22Rv1 (cell line): Measurements from ENCODE around the gene PTPRM.

Source experiments
- H3K27ac ChIP-seq: fragments of 450-650 bp; 2 replicates; pipeline ENCODE4 v1.5.1; 2017
- CTCF ChIP-seq: fragments of 450-650 bp; IDR thresholded peaks from 2 replicates; pipeline ENCODE4 v1.5.1; 2017; ENCODE audit warnings: mild to moderate bottlenecking
- ZFX ChIP-seq: fragments of 450-650 bp; IDR thresholded peaks from 2 replicates; pipeline ENCODE4 v1.6.1; 2017; ENCODE audit warnings: antibody characterized with exemption, borderline replicate concordance

Gene PTPRM

GRCh38 chr18:8175501-8176061 lies 608.5 kb downstream of the PTPRM start:
- TF ChIP-seq CTCF (no peak), ZFX (no peak)
- H3K27ac ChIP-seq = no peak overlapping the region

GRCh38 chr18:8176109-8176508 lies 609.0 kb downstream of the PTPRM start:
- TF ChIP-seq ZFX = no peak
- TF ChIP-seq CTCF = no peak
- H3K27ac ChIP-seq = no peak overlapping the region

- H3K27ac ChIP-seq = no peak overlapping the region
- TF ChIP-seq CTCF = no peak
- TF ChIP-seq ZFX = no peak
Observed at GRCh38 chr18:8176554-8176953, 609.4 kb downstream of the PTPRM start.

- TF ChIP-seq CTCF = no peak
- TF ChIP-seq ZFX = no peak
- H3K27ac ChIP-seq = no peak overlapping the region
Observed at GRCh38 chr18:8177330-8178016, 610.4 kb downstream of the PTPRM start.

- no peak for TF ChIP-seq ZFX
- no peak for TF ChIP-seq CTCF
- no peak overlapping the region for H3K27ac ChIP-seq
Observed at GRCh38 chr18:8186413-8186812, 619.3 kb downstream of the PTPRM start.

- TF ChIP-seq ZFX = no peak
- no peak for TF ChIP-seq CTCF
- H3K27ac ChIP-seq = no peak overlapping the region
Observed at GRCh38 chr18:8188184-8188583, 621.1 kb downstream of the PTPRM start.

- TF ChIP-seq CTCF (no peak), ZFX (no peak)
- H3K27ac ChIP-seq = no peak overlapping the region
Observed at GRCh38 chr18:8190980-8191379, 623.9 kb downstream of the PTPRM start.
